ENCODE results near the gene RAPGEF6. TPM values are rescaled to one million over a fixed set of nuclear protein-coding genes. Genes with fewer than 3 reads are reported as not detected.

RAPGEF6 gene
- total RNA-seq, 4 donors from 2014 or later: 17.2 to 23.3 (median 20.1) TPM

DNA sequence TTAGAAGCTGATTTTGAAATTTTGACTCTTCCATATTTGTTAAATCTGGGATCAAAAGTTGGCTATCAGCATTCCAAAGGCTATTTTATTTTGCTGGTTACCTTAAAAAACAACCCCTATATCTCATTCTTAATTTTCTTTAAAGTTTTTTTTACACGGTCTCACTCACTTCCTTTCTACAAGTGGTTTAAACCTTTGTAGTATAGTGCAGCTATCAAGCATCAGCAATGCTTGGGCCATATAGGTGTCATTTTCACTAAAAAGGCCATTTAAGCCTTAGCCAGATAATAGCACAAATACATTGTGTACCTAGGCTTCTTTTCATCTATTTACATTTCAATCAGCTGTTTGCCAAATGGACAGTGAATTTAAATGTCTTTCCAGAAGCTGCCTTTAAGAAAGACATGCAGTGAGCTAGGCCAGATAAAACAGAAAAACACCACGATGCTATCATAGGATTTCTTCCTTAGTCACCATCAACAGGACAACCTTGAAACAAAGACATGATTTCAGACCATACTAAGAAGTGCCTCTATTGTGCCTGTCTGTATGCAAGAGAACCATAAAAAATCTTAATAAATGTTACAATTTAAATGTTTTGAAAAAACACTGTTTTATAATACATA, 104.2 kb downstream of the RAPGEF6 start:
- peaks cover 4 to 42% (median 27%) of the 10 kb centered on the region in 4 donors for H3K4me1 ChIP-seq
- H3K4me3 ChIP-seq: no peak overlapping the region
- H3K9me3 ChIP-seq: no peaks in the 10 kb centered on the region
- H3K27me3 ChIP-seq: no peaks in the 10 kb centered on the region
- no peak for DNase-seq (ENCODE audit: extremely low spot score)
- 62% methylated on average over 2 of the region's 2 CpGs for WGBS
- H3K27ac ChIP-seq (replicated peaks in 1 of 4): no peak overlapping the region
- TF ChIP-seq EP300 (IDR thresholded peaks at IDR 0.05) (no peak), POLR2A (IDR thresholded peaks at IDR 0.05; ENCODE audit: low read depth) (no peak), POLR2AphosphoS5 (IDR thresholded peaks at IDR 0.05) (no peak)
- TF ChIP-seq, protein P1, sequence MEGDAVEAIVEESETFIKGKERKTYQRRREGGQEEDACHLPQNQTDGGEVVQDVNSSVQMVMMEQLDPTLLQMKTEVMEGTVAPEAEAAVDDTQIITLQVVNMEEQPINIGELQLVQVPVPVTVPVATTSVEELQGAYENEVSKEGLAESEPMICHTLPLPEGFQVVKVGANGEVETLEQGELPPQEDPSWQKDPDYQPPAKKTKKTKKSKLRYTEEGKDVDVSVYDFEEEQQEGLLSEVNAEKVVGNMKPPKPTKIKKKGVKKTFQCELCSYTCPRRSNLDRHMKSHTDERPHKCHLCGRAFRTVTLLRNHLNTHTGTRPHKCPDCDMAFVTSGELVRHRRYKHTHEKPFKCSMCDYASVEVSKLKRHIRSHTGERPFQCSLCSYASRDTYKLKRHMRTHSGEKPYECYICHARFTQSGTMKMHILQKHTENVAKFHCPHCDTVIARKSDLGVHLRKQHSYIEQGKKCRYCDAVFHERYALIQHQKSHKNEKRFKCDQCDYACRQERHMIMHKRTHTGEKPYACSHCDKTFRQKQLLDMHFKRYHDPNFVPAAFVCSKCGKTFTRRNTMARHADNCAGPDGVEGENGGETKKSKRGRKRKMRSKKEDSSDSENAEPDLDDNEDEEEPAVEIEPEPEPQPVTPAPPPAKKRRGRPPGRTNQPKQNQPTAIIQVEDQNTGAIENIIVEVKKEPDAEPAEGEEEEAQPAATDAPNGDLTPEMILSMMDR (IDR thresholded peaks at IDR 0.05): no peak
- intact Hi-C loops (cut with DNase I): no loop called here
- no peaks in the 10 kb centered on the region for H3K36me3 ChIP-seq

DNA sequence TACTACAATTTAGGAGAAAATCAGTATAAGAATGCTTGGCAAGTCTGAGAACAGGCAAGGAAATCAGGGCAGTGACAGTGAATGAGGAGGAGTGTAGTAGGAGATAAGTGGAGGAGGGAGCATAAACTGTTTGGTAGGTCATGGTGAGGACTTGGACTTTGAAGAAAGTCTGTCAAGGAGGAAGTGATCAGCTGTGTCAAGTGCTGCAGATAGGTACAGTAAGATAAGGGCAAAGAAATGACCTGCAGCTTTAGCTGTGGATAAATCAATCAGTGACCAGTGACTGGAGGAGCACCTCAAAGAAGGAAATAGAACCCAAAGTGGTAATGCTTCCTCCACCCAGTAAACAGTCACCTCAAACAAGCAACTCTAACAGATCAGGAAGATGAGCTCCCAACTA, 106.3 kb downstream of the RAPGEF6 start:
- Histone ChIP-seq H3K4me1 (peaks cover 12 to 33% (median 29%) of the 10 kb centered on the region in 4 donors), H3K36me3 (no peaks in the 10 kb centered on the region), H3K27ac (replicated peaks in 1 of 4) (no peak overlapping the region), H3K27me3 (no peaks in the 10 kb centered on the region), H3K4me3 (no peak overlapping the region), H3K9me3 (no peaks in the 10 kb centered on the region)
- DNase-seq (ENCODE audit: extremely low spot score): no peak
- intact Hi-C loops (cut with DNase I): no loop called here
- TF ChIP-seq POLR2A (IDR thresholded peaks at IDR 0.05; ENCODE audit: low read depth) (no peak), POLR2AphosphoS5 (IDR thresholded peaks at IDR 0.05) (no peak), EP300 (IDR thresholded peaks at IDR 0.05) (no peak)
- TF ChIP-seq, protein P1 (IDR thresholded peaks at IDR 0.05): no peak

DNA sequence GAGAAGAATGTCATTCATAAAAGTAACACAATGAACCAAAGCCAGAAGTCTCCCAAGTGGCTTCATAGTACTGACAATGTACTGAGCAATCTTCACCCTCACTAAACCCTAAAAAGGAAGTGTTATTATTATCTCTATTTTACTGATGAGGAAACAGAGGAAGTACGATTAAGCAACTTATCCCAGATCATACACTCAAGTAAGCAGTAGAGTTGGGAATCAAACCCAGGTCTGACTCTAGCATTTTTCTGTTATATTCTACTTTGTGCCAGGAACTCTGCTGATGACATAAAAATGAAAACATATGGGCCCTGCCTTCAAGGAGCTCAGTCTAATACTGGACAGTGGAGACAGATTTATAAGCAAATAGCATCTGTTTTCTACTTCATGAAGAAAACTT, 109.2 kb downstream of the RAPGEF6 start:
- Histone ChIP-seq H3K4me3 (no peak overlapping the region), H3K27me3 (no peaks in the 10 kb centered on the region), H3K9me3 (no peaks in the 10 kb centered on the region), H3K36me3 (peaks cover 0 to under 1% (median 0%) of the 10 kb centered on the region in 4 donors), H3K27ac (replicated peaks in 1 of 4) (no peak overlapping the region), H3K4me1 (peaks cover 13 to 32% (median 18%) of the 10 kb centered on the region in 4 donors)
- DNase-seq (ENCODE audit: extremely low spot score): no peak
- intact Hi-C loops (cut with DNase I): no loop called here
- 64% methylated on average over 1 of the region's 1 CpG for WGBS
- TF ChIP-seq EP300 (IDR thresholded peaks at IDR 0.05) (no peak), POLR2A (IDR thresholded peaks at IDR 0.05; ENCODE audit: low read depth) (no peak), POLR2AphosphoS5 (IDR thresholded peaks at IDR 0.05) (no peak)
- TF ChIP-seq, protein P1 (IDR thresholded peaks at IDR 0.05): no peak

DNA sequence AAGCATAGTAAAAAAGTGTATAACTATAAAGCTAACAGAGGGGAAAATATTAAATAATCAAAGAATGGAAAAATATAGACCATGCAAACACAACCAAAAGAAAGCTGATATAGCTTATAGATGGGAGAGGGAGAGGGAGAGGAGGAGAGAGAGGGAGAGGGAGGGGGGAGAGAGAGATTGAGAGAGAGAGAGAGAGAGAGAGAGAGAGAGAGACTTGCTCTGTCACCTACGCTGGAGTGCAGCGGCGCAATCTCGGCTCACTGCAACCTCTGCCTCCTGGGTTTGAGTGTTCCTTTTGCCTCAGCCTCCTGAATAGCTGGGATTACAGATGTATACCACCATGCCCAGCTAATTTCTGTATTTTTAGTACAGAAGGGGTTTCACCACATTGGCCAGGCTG, 110.6 kb downstream of the RAPGEF6 start:
- Histone ChIP-seq H3K27me3 (no peaks in the 10 kb centered on the region), H3K27ac (replicated peaks in 1 of 4) (no peak overlapping the region), H3K9me3 (no peaks in the 10 kb centered on the region), H3K36me3 (peaks cover 0 to 14% (median 0%) of the 10 kb centered on the region in 4 donors), H3K4me1 (peaks cover 6 to 21% (median 15%) of the 10 kb centered on the region in 4 donors), H3K4me3 (no peak overlapping the region)
- TF ChIP-seq EP300 (IDR thresholded peaks at IDR 0.05) (no peak), POLR2AphosphoS5 (IDR thresholded peaks at IDR 0.05) (no peak), POLR2A (IDR thresholded peaks at IDR 0.05; ENCODE audit: low read depth) (no peak)
- TF ChIP-seq, protein P1 (IDR thresholded peaks at IDR 0.05): no peak
- intact Hi-C loops (cut with DNase I): no loop called here
- WGBS: 96% methylated on average over 4 of the region's 4 CpGs
- no peak for DNase-seq (ENCODE audit: extremely low spot score)
